K562 (cell line): Measurements from ENCODE around the gene ZNF701.
"Not testable (repeated sequence)": the region's sequence is repeated elsewhere in the genome, so short reads cannot be mapped to it uniquely, and the experiment has no call there.

Source experiments
- HEY1 ChIP-seq: fragments of 250-450 bp; sonication (Bioruptor Pico); IDR thresholded peaks from 2 replicates; pipeline ENCODE4 v1.5.0; 2020; ENCODE audit warnings: mild to moderate bottlenecking, moderate library complexity, borderline replicate concordance
- PHF20 ChIP-seq: fragments of 450-650 bp; IDR thresholded peaks from 2 replicates; pipeline ENCODE4 v1.6.1; 2018; ENCODE audit not compliant: partially characterized antibody
- TF ChIP-seq, protein P1 (sequence below), 3 experiments: IDR thresholded peaks in 2 of 3; conservative IDR thresholded peaks in 1 of 3; 2 replicates each; pipeline ENCODE4 v1.5.1; 2011 to 2012; ENCODE audit warnings: low read length in 3 of 3, mild to moderate bottlenecking in 3 of 3, control low read depth in 2 of 3, improper control_type of control experiment in 1 of 3, inconsistent platforms in 1 of 3, low read depth in 1 of 3, mixed read lengths in 1 of 3, moderate library complexity in 1 of 3; ENCODE audit not compliant: insufficient read depth in 2 of 3

DNA sequence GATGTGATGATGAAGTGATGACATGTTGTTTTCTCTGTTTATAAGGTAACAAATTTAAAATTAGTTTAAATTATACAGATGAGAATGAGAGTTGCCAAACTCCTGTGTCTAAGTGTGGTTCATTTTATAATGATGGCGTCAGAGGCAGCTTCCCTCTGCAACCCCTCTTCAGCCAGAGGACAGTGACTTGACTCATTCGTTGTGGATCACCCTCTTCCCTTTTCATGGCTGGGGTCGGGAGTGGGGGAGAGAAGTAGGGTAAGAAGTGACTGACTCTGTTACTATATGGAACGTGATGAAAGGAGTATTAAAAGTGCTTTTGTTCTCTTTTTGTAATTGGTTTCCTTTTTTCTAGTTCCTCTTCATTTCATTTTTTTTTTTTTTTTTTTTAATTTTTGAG, 31.3 kb upstream of the ZNF701 start:
- not testable (repeated sequence) for TF ChIP-seq PHF20; HEY1 (CRISPR knock-in tag)
- TF ChIP-seq, protein P1, sequence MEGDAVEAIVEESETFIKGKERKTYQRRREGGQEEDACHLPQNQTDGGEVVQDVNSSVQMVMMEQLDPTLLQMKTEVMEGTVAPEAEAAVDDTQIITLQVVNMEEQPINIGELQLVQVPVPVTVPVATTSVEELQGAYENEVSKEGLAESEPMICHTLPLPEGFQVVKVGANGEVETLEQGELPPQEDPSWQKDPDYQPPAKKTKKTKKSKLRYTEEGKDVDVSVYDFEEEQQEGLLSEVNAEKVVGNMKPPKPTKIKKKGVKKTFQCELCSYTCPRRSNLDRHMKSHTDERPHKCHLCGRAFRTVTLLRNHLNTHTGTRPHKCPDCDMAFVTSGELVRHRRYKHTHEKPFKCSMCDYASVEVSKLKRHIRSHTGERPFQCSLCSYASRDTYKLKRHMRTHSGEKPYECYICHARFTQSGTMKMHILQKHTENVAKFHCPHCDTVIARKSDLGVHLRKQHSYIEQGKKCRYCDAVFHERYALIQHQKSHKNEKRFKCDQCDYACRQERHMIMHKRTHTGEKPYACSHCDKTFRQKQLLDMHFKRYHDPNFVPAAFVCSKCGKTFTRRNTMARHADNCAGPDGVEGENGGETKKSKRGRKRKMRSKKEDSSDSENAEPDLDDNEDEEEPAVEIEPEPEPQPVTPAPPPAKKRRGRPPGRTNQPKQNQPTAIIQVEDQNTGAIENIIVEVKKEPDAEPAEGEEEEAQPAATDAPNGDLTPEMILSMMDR (IDR thresholded peaks at IDR 0.05 in 2 of 3, conservative IDR thresholded peaks at IDR 0.05 in 1 of 3; ENCODE audit: insufficient read depth in 2 of 3, low read depth in 1 of 3, low read length in 3 of 3): not testable (repeated sequence)
